ENCODE results near the gene HSF4. TPM values are rescaled to one million over a fixed set of nuclear protein-coding genes. Genes with fewer than 3 reads are reported as not detected.

HSF4 gene
- total RNA-seq, 1 experiment from 2014 or later: 39.4 TPM

GRCh38 chr16:67183627-67184452 is 19.3 kb downstream of the HSF4 start, which contains the start of gene MATCAP1:
Gene MATCAP1, minus strand, starts transcription at chr16:67183963. Its CDS starts 3,353 bp downstream, at chr16:67180610.
- H3K9me3 ChIP-seq: no peaks in the 10 kb centered on the region
- H3K4me1 Mint-ChIP-seq (ENCODE audit: low read depth, unreplicated experiment): peaks cover 11% of the 10 kb centered on the region
- DNase-seq: peak; percentile 98 to 99
- H3K27ac Mint-ChIP-seq (ENCODE audit: unreplicated experiment): no peak within 1 kb of the TSS
- CTCF ChIA-PET: interaction anchor here (0.9 to 3.2 kb wide), 13 partner anchors 8 to 230 kb away, joined by 3 to 39 read pairs (median 8); partner anchors contain the start of genes ELMO3, FBXL8, FHOD1 and NOL3
- no peaks in the 10 kb centered on the region for H3K9me3 Mint-ChIP-seq (ENCODE audit: unreplicated experiment)
- no peaks in the 10 kb centered on the region for H3K36me3 ChIP-seq (ENCODE audit: control insufficient read depth, insufficient read depth, low read length)
- peak within 1 kb of the TSS; percentile 90 for H3K4me3 ChIP-seq (ENCODE audit: low read depth, low read length)
- intact Hi-C loops (cut with micrococcal nuclease; ENCODE audit: unreplicated experiment): loop anchor here (1.0 to 2.0 kb wide), 5 partner anchors 14 to 237 kb away; partner anchors contain the start of gene NOL3
- BruUV-seq (replicated peaks): TSS peak; percentile 58
- POLR2A ChIA-PET: interaction anchor here (3.1 kb wide), 1 partner anchor 13 kb away, joined by 10 read pairs; the partner anchor contains the start of gene NOL3
- no peak for TF ChIP-seq CTCF (IDR thresholded peaks at IDR 0.05; ENCODE audit: insufficient read depth in 1 of 2, low read depth in 1 of 2, low read length in 1 of 2, severe bottlenecking in 1 of 2, unreplicated experiment in 1 of 2)
- peaks cover 40% of the 10 kb centered on the region for H3K4me1 ChIP-seq
- H3K27me3 ChIP-seq (replicated peaks; ENCODE audit: control insufficient read depth, insufficient read depth, low read length): no peaks in the 10 kb centered on the region
- H3K36me3 Mint-ChIP-seq (ENCODE audit: insufficient read depth, unreplicated experiment): peaks cover 8% of the 10 kb centered on the region
- H3K4me3 Mint-ChIP-seq (ENCODE audit: unreplicated experiment): no peak within 1 kb of the TSS
- H3K27me3 Mint-ChIP-seq (ENCODE audit: insufficient read depth, unreplicated experiment): peaks cover 3% of the 10 kb centered on the region

- peak in 1 of 2 experiments; percentile 62 for DNase-seq
- no peaks in the 10 kb centered on the region for H3K36me3 ChIP-seq (ENCODE audit: control insufficient read depth, insufficient read depth, low read length)
- no peaks in the 10 kb centered on the region for H3K27me3 ChIP-seq (replicated peaks; ENCODE audit: control insufficient read depth, insufficient read depth, low read length)
- Mint-ChIP-seq H3K36me3 (ENCODE audit: insufficient read depth, unreplicated experiment) (peaks cover 8% of the 10 kb centered on the region), H3K27ac (ENCODE audit: unreplicated experiment) (no peak overlapping the region), H3K27me3 (ENCODE audit: insufficient read depth, unreplicated experiment) (peaks cover 3% of the 10 kb centered on the region), H3K4me1 (ENCODE audit: low read depth, unreplicated experiment) (peaks cover 7% of the 10 kb centered on the region), H3K4me3 (ENCODE audit: unreplicated experiment) (no peak overlapping the region), H3K9me3 (ENCODE audit: unreplicated experiment) (no peaks in the 10 kb centered on the region)
- peak overlapping the region; percentile 90 for H3K4me3 ChIP-seq (ENCODE audit: low read depth, low read length)
- H3K4me1 ChIP-seq: peaks cover 40% of the 10 kb centered on the region
- ChIA-PET POLR2A (interaction anchor here (0.6 to 3.1 kb wide), 3 partner anchors 14 to 150 kb away, joined by 3 to 10 read pairs (median 5); partner anchors contain the start of gene NOL3), CTCF (interaction anchor here (0.5 to 3.2 kb wide), 15 partner anchors 9 to 230 kb away, joined by 3 to 39 read pairs (median 6); partner anchors contain the start of genes B3GNT9, ELMO3, FBXL8 and FHOD1)
- intact Hi-C loops (cut with micrococcal nuclease; ENCODE audit: unreplicated experiment): loop anchor here (2.0 kb wide), 2 partner anchors 72 to 238 kb away; no protein-coding TSS in a partner anchor
- TF ChIP-seq CTCF (IDR thresholded peaks at IDR 0.05; ENCODE audit: insufficient read depth in 1 of 2, low read depth in 1 of 2, low read length in 1 of 2, severe bottlenecking in 1 of 2, unreplicated experiment in 1 of 2): no peak
- no TSS peak for BruUV-seq (replicated peaks)
- H3K9me3 ChIP-seq: no peaks in the 10 kb centered on the region
These were observed 20.0 kb downstream of the HSF4 start for GRCh38 chr16:67184453-67184994.
